Breast epithelium (tissue), 3 donors: ENCODE measurements around the gene CALHM6.

Source experiments
- POLR2AphosphoS5 ChIP-seq, 3 donors: sonication (generic); formaldehyde crosslinking; IDR thresholded peaks; one replicate each; pipeline ENCODE4 v1.6.1; 2017; ENCODE audit warnings: antibody characterized with exemption in 3 of 3
- TF ChIP-seq, protein P1 (sequence below), 3 donors: fragments of 450-650 bp; IDR thresholded peaks; one replicate each; pipeline ENCODE4 v1.5.1; 2016 to 2017; ENCODE audit warnings: antibody characterized with exemption in 3 of 3, mild to moderate bottlenecking in 3 of 3, moderate library complexity in 3 of 3

DNA sequence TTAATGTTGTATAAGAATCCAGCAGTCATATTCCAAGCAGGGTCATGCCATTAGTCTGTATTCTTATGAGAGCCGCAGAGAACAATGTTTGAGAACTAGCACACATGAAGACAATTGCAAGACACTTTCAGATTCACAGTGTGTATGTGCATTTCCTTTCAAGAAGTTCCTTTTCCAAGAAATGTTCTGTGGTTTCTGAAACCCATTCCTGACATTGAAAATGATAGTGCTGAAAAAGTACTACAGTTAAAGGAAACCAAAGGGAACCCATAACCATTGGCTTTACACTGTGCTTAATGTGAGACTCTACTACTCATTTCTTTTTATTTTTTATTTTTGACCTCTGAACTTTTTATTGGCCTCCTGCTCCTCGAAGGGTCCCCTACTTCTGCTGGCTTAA is 4.2 kb upstream of the CALHM6 start:
- TF ChIP-seq POLR2AphosphoS5 (IDR thresholded peaks at IDR 0.05), result no peak
- TF ChIP-seq, protein P1, sequence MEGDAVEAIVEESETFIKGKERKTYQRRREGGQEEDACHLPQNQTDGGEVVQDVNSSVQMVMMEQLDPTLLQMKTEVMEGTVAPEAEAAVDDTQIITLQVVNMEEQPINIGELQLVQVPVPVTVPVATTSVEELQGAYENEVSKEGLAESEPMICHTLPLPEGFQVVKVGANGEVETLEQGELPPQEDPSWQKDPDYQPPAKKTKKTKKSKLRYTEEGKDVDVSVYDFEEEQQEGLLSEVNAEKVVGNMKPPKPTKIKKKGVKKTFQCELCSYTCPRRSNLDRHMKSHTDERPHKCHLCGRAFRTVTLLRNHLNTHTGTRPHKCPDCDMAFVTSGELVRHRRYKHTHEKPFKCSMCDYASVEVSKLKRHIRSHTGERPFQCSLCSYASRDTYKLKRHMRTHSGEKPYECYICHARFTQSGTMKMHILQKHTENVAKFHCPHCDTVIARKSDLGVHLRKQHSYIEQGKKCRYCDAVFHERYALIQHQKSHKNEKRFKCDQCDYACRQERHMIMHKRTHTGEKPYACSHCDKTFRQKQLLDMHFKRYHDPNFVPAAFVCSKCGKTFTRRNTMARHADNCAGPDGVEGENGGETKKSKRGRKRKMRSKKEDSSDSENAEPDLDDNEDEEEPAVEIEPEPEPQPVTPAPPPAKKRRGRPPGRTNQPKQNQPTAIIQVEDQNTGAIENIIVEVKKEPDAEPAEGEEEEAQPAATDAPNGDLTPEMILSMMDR (IDR thresholded peaks at IDR 0.05), result no peak
